GM21529 (cell line): ENCODE measurements around the gene AP2A1.

Experiments
- ATAC-seq: cut with Tn5 transposase; IDR thresholded peaks from one replicate; pipeline ENCODE4 v1.9.1; 2021; ENCODE audit not compliant: unreplicated experiment

The AP2A1 gene

GRCh38 chr19:49766007-49766929, 533 bp upstream of the AP2A1 start:
- ATAC-seq = peak; percentile 90

- ATAC-seq = no peak
Observed at GRCh38 chr19:49767381-49767780, 580 bp downstream of the AP2A1 start.

DNA sequence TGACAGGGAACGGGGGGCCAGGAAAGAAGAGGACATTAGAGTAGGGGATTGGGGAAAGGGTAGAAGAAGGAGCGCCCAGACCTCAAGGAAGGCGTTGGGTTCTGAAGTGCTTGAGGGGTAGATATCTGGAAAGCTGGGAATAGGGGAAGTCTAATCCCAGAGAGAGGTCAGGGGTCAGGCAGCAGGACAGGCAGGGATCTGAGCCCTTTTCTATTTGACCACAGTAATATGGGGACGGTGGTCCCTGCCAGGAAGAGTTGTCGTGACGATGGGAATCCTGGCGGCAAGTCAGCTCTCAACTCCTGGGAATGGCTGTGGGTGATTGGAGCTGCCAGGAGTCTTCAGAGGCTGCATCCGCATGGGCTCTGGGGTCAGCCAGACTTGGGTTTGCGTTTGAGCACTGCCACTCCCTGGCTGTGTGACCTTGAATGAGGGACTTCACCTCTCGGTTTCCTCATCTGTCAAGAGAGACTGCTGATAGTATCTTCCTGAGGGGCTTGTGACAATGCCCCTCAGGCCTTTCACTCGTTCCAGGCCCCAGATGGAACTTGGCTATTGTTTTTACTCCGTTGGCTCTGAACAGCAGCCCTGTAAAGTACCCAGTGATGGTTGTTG, 1.3 kb downstream of the AP2A1 start:
- no peak for ATAC-seq

DNA sequence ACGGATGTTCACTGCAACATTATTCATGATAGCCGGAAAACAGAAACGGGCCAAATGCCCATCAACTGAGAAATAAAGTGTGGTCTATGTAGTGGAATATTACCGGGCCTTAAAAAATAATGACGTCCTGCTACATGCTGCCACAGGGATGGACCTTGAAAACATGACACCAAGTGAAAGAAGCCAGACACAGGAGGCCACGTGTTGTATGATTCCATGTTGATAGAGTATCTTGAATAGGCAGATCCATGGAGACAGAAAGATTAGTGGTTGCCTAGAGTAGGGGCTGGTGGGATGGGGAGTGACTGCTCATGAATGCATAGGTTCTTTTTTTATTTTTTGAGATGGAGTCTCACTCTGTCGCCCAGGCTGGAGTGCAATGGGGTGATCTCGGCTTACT, 3.7 kb downstream of the AP2A1 start:
- no peak for ATAC-seq

- ATAC-seq = no peak
Observed at GRCh38 chr19:49771674-49772139, 4.9 kb downstream of the AP2A1 start.

GRCh38 chr19:49772850-49773432, 6.1 kb downstream of the AP2A1 start:
- ATAC-seq = no peak

- no peak for ATAC-seq
Observed at GRCh38 chr19:49773663-49774350, 7.0 kb downstream of the AP2A1 start.

- no peak for ATAC-seq
Observed at GRCh38 chr19:49774969-49775368, 8.2 kb downstream of the AP2A1 start.

GRCh38 chr19:49775742-49776370, 9.1 kb downstream of the AP2A1 start:
- ATAC-seq = no peak

DNA sequence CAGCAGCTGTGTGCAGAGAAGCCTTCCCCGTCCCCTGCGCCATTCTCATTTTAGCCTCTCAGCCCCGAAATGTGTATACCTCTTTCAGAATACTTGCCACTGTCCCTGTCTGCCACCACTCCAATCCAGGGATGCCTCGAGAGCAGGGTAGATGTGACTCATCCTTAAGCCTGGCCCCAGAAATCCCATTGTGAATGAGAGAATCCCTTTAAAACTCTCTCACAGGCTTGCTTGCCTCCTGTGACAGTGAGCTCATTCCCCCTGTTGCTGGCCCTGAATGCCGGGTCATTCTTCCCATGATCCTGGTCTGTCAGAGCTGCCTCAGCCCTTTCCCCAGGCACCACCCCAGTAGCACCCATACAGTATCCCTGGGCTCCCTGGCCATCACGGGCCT, 9.6 kb downstream of the AP2A1 start:
- ATAC-seq = no peak

- no peak for ATAC-seq
Observed at GRCh38 chr19:49779731-49780555, 13.1 kb downstream of the AP2A1 start.

DNA sequence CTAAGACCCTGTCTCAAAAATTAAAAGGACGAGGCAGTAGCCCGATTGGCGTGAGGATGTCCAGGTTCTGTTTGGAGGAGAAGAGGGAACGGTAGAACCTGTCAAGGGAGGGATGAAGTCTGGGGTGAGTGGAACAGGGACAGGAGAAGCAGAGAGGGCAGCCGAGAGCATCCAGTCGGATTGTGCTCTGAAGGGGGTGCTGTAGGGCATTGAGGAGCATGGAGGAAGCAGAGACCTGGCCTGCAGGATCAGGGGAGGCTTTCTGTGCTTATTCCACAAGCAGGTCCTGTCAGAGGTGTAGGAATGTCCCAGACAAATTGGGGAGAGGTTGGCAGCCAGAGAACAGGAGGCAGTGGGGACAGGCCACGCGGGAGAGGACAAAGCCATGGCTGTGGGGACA, 14.1 kb downstream of the AP2A1 start:
- ATAC-seq = no peak

DNA sequence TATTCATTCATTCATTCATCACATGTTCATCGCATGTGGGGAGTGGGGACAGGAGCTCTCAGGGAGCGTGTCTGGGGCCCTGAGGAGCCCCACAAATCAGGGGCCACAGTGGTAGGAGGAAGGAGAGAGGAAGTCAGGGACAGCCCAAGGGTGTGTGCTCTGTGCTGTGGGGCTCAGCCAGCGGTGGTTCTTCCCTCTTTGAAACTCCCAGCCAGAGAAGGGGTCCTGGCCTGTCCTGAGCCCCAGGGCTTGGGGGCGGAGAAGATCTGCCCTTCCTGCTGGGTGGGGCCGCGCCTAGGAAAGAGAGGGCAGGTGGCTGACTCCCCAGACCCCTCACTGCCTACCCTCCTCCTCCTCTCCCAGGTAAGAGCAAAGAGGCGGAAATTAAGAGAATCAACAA, 14.6 kb downstream of the AP2A1 start:
- ATAC-seq = no peak

- ATAC-seq = no peak
Observed at GRCh38 chr19:49782515-49782914, 15.7 kb downstream of the AP2A1 start.

DNA sequence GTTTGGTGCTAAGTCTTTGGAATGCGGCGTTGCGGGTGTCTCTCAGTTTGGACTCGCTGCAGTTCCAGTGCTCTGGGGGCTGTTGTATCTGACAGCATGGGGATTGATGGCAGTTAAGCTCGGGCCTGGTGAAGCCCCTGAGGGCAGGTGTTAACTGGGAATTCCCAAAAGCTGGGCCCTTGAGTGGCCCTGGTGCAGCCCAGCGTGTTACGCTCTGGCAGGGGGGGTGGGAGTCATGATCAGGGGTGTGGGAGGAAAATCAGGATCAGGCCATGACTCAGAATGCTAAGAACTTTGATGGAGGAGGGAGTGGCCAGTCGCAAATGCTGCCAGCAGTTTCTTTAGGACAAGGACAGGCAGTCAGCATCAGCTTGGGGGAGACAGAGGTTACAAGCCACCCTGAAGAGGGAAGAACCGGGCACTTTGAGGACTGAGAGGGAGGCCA, 19.6 kb downstream of the AP2A1 start:
- no peak for ATAC-seq

GRCh38 chr19:49787746-49788145, 20.9 kb downstream of the AP2A1 start:
- no peak for ATAC-seq

DNA sequence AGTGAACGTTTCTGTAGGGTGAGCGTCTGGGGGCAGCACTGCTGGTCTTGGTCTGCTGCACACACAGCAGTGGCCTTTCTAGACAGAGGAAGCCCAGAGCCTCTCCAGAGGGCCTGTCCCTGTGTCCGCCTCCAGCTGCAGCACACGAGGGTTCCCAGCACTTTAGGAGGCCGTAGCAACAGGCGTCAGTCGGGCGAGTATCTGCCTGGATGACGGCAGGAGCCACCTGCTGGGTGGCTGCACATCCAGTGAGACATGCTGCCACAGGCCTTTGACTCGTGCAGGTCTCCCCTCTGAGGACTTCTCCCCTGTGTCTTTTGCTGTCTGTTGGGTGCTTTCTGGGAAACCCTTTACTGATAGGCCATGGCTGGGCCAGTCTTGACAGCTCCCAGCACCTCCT, 22.1 kb downstream of the AP2A1 start:
- ATAC-seq = no peak

DNA sequence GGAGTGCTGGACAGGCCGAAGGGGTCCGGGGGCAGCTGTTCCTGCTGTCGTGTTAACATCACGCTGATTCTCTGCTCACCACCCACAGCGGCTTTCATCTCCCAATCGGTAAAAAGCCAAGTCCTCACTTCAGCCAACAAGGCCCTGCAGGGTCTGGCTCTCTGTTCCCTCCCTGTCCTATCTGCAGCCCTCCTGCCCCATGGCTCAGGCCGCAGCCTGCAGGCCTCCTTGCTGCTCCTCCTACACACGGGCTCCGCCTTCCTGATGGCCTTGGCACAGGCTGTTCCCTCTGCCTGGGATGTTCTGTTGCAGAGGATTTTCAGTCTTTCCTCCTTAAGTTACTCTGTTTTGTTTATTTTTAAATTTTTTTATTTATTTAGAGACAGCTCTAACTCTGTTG, 24.1 kb downstream of the AP2A1 start:
- no peak for ATAC-seq

- no peak for ATAC-seq
Observed at GRCh38 chr19:49791776-49792445, 25.1 kb downstream of the AP2A1 start.
